Body of pancreas (tissue), 4 donors: ENCODE results near the gene GRID1. TPM values are rescaled to one million over a fixed set of nuclear protein-coding genes. Genes with fewer than 3 reads are reported as not detected.

Experiments
- ATAC-seq: fragments of 150-250 bp; one replicate; pipeline ENCODE4 v1.9.1; 2016
- DNase-seq, 4 donors: peaks; one replicate each; pipeline ENCODE4 v3.0.0-alpha.2; 2019
- H3K27ac ChIP-seq, 4 donors: fragments of 200-600 bp; sonication (generic); 1 replicate in 3 of 4; 2 replicates in 1 of 4; pipeline versions ENCODE4 v1.5.1 to v1.6.1; 2016 to 2019; ENCODE audit warnings: mild to moderate bottlenecking in 1 of 4, mixed read lengths in 1 of 4, moderate library complexity in 1 of 4
- H3K27me3 ChIP-seq, 2 donors: fragments of 200-600 bp; sonication (generic); one replicate each; pipeline ENCODE4 v1.6.0; 2016; ENCODE audit warnings: mild to moderate bottlenecking in 1 of 2
- H3K36me3 ChIP-seq, 2 donors: fragments of 200-600 bp; sonication (generic); replicated peaks in 1 of 2; 2 replicates each; pipeline ENCODE4 v1.5.1; 2016; ENCODE audit warnings: low read depth in 2 of 2; ENCODE audit not compliant: insufficient read depth in 1 of 2
- H3K4me1 ChIP-seq: fragments of 200-600 bp; sonication (generic); one replicate; pipeline ENCODE4 v1.6.0; 2016
- H3K4me3 ChIP-seq, 2 donors: fragments of 200-600 bp; sonication (generic); 1 replicate in 1 of 2; 2 replicates in 1 of 2; pipeline ENCODE4 v1.5.1; 2016 to 2019
- H3K9me3 ChIP-seq, 3 donors: fragments of 200-600 bp; sonication (generic); 1 replicate in 2 of 3; 2 replicates in 1 of 3; pipeline ENCODE4 v1.5.1; 2016
- CTCF ChIP-seq, 7 experiments: fragments of 450-650 bp in 4 of 7; fragments of 200-600 bp in 3 of 7; sonication (generic) in 3 of 7; IDR thresholded peaks; one replicate each; pipeline ENCODE4 v1.5.1; 2016 to 2019; ENCODE audit warnings: antibody characterized with exemption in 7 of 7
- POLR2A ChIP-seq, 3 donors: fragments of 450-650 bp; IDR thresholded peaks; one replicate each; pipeline ENCODE4 v1.6.1; 2016; ENCODE audit warnings: antibody characterized with exemption in 3 of 3, mild to moderate bottlenecking in 2 of 3
- WGBS, 2 donors: methylation state at CpG; one replicate each; pipeline ENCODE4 v1.1.5; 2017; 5-methylcytosine and 5-hydroxymethylcytosine counted together
- intact Hi-C: fragments of 100-400 bp; cut with DNase I; formaldehyde crosslinking; loops from one replicate; pipeline ENCODE4 v1.15.1; 2023
- total RNA-seq, 2 donors: library from RNA; depleted of rRNA; stranded (reverse); fragments of >200 nt; gene quantifications; one replicate each; pipeline ENCODE4 v1.1.0, GENCODE V29; 2016

GRID1 gene
- total RNA-seq, 2 donors from 2014 or later: 1.0 to 1.6 TPM

- H3K27me3 ChIP-seq: no peaks in the 10 kb centered on the region
- TF ChIP-seq CTCF (IDR thresholded peaks at IDR 0.05) (no peak), POLR2A (IDR thresholded peaks at IDR 0.05) (no peak)
- no peak for DNase-seq
- H3K36me3 ChIP-seq: no peaks in the 10 kb centered on the region
- no peak for ATAC-seq
- intact Hi-C loops: no loop called here
- no peak overlapping the region for H3K27ac ChIP-seq
- no peaks in the 10 kb centered on the region for H3K4me1 ChIP-seq
- WGBS, 2 donors: 65 to 72% methylated on average over 2 to 8 of the region's 8 CpGs
- H3K4me3 ChIP-seq: no peak overlapping the region
- no peaks in the 10 kb centered on the region for H3K9me3 ChIP-seq
Observed at GRCh38 chr10:86103391-86104101, 263.0 kb downstream of the GRID1 start.

GRCh38 chr10:86102451-86102850 is 264.1 kb downstream of the GRID1 start:
- TF ChIP-seq POLR2A (IDR thresholded peaks at IDR 0.05) (no peak), CTCF (IDR thresholded peaks at IDR 0.05) (no peak)
- H3K27ac ChIP-seq: no peak overlapping the region
- H3K9me3 ChIP-seq: no peaks in the 10 kb centered on the region
- no peaks in the 10 kb centered on the region for H3K4me1 ChIP-seq
- 93 to 98% methylated on average over 5 of the region's 5 CpGs for WGBS, 2 donors
- intact Hi-C loops: no loop called here
- ATAC-seq (no peak), DNase-seq (no peak)
- no peaks in the 10 kb centered on the region for H3K36me3 ChIP-seq
- H3K27me3 ChIP-seq: no peaks in the 10 kb centered on the region
- no peak overlapping the region for H3K4me3 ChIP-seq

- 71 to 91% methylated on average over 2 of the region's 2 CpGs for WGBS, 2 donors
- no peaks in the 10 kb centered on the region for H3K36me3 ChIP-seq
- TF ChIP-seq POLR2A (IDR thresholded peaks at IDR 0.05) (no peak), CTCF (IDR thresholded peaks at IDR 0.05) (no peak)
- H3K4me1 ChIP-seq: no peaks in the 10 kb centered on the region
- intact Hi-C loops: no loop called here
- no peak overlapping the region for H3K27ac ChIP-seq
- no peak overlapping the region for H3K4me3 ChIP-seq
- ATAC-seq: no peak
- no peaks in the 10 kb centered on the region for H3K9me3 ChIP-seq
- DNase-seq: no peak
- H3K27me3 ChIP-seq: no peaks in the 10 kb centered on the region
Observed at GRCh38 chr10:86102031-86102430, 264.6 kb downstream of the GRID1 start.

GRCh38 chr10:86100581-86101061 is 266.0 kb downstream of the GRID1 start:
- intact Hi-C loops: no loop called here
- 47 to 59% methylated on average over 4 to 5 of the region's 5 CpGs for WGBS, 2 donors
- H3K4me3 ChIP-seq: no peak overlapping the region
- no peaks in the 10 kb centered on the region for H3K36me3 ChIP-seq
- DNase-seq: no peak
- no peaks in the 10 kb centered on the region for H3K4me1 ChIP-seq
- no peak for ATAC-seq
- no peaks in the 10 kb centered on the region for H3K27me3 ChIP-seq
- TF ChIP-seq CTCF (IDR thresholded peaks at IDR 0.05): peak in 3 of 7 experiments; percentile 21 to 36 (median 27)
- no peak for TF ChIP-seq POLR2A (IDR thresholded peaks at IDR 0.05)
- no peak overlapping the region for H3K27ac ChIP-seq
- H3K9me3 ChIP-seq: no peaks in the 10 kb centered on the region
